Omental fat pad (tissue), 4 donors: ENCODE measurements around the gene SMIM7. TPM values are rescaled to one million over a fixed set of nuclear protein-coding genes. Genes with fewer than 3 reads are reported as not detected.

Experiments used
- ATAC-seq: fragments of 150-250 bp; one replicate; pipeline ENCODE4 v1.9.1; 2016; ENCODE audit warnings: mild to moderate bottlenecking, moderate library complexity; ENCODE audit not compliant: low FRiP score
- DNase-seq: peaks from one replicate; pipeline ENCODE4 v3.0.0-alpha.2; 2019; ENCODE audit warnings: low spot score
- total RNA-seq, 4 donors: library from RNA; depleted of rRNA; stranded (reverse); fragments of >200 nt; gene quantifications; one replicate each; pipeline ENCODE4 v1.1.0, GENCODE V29; 2016
- TF ChIP-seq, protein P1 (sequence below), 3 donors: fragments of 450-650 bp; IDR thresholded peaks; one replicate each; pipeline ENCODE4 v1.5.1; 2016 to 2017; ENCODE audit warnings: antibody characterized with exemption in 3 of 3, mild to moderate bottlenecking in 3 of 3, moderate library complexity in 2 of 3

SMIM7 gene
- total RNA-seq, 4 donors from 2014 or later = 86.8 to 128 (median 123) TPM

GRCh38 chr19:16628183-16628983 is 31.6 kb downstream of the SMIM7 start, which contains the start of gene MED26:
Gene MED26 (minus strand): TSS chr19:16628204. CDS start chr19:16627943, 261 bp downstream.
- DNase-seq (peak; percentile 83), ATAC-seq (peak; percentile 97)
- TF ChIP-seq, protein P1, sequence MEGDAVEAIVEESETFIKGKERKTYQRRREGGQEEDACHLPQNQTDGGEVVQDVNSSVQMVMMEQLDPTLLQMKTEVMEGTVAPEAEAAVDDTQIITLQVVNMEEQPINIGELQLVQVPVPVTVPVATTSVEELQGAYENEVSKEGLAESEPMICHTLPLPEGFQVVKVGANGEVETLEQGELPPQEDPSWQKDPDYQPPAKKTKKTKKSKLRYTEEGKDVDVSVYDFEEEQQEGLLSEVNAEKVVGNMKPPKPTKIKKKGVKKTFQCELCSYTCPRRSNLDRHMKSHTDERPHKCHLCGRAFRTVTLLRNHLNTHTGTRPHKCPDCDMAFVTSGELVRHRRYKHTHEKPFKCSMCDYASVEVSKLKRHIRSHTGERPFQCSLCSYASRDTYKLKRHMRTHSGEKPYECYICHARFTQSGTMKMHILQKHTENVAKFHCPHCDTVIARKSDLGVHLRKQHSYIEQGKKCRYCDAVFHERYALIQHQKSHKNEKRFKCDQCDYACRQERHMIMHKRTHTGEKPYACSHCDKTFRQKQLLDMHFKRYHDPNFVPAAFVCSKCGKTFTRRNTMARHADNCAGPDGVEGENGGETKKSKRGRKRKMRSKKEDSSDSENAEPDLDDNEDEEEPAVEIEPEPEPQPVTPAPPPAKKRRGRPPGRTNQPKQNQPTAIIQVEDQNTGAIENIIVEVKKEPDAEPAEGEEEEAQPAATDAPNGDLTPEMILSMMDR (IDR thresholded peaks at IDR 0.05) = no peak

GRCh38 chr19:16627928-16628182 is 32.1 kb downstream of the SMIM7 start:
- ATAC-seq (peak; percentile 7), DNase-seq (no peak)
- TF ChIP-seq, protein P1 (IDR thresholded peaks at IDR 0.05) = no peak

DNA sequence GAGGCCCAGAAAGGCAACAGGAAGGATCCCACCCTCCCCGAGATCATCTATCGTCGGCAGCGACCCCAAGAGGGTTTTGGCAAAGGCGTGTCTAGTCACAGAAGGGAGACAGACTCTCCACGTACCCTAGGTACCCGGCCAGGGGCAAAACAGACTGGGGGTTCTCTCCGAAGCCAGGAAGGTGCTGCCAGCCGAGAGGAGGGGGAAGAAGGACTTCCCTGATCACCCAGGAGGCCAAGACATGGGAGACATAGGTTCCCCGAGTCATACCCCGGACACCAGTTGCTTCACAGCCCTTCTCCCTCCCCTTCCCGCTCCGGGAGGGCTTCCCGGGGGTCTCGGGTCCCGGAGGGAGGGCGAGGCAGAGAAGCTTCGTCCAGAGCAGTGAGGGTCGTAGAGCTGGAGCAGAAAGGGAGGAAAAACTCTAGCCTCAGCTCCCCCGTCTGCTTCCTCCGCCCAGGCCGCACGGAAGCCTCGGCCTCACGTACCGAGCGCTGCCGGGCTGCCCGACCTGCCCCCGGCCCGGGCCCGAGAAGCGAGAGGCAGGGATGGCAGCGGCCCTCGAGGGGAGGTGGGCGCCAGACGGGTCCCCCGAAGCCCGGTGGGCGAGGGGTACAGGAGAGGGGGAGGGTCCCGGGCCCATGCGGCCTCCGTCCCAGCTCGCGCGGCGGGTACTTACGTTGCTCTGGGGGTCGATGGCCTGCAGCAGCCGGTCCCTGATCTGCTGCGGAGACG is 32.6 kb downstream of the SMIM7 start:
- TF ChIP-seq, protein P1 (IDR thresholded peaks at IDR 0.05) = no peak
- DNase-seq (no peak), ATAC-seq (no peak)

GRCh38 chr19:16626796-16627192 is 33.1 kb downstream of the SMIM7 start:
- TF ChIP-seq, protein P1 (IDR thresholded peaks at IDR 0.05) = no peak
- DNase-seq (no peak), ATAC-seq (no peak)

DNA sequence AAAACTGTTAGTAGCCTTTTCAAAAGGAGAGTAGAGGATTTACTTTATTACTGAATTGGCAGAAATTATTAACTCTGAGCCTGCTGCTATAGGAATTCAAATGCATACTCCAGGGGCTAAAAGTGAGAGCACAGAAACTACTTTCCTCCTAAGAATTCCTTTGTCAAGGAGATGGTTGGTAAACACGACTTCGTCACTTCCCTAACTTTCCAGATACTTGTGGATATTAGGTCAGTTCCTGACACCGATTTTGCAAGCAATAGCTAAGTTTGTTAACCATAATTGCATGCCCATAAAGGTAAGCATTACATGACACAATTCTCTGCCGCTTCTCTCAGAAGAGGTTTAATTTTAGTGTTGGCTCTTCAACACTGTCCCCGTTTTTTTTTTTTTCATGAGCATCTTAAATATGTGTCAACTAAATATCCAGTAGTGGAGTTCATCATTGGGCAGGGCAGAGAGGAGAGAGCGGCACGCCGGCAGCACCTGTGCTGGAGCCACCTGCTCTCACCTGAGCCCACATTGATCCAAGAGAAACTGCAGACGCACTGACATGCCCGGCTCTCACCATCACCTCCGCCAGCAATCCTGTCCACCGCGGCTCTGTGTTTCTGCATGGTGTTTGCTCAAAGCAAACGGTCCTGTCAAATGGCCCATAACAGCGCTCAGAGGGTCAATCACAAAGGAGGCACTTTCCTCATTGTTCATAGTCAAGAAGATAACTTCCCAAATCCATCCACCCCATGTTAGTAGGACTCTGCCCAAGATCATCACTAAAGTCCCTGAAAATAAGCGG is 34.6 kb downstream of the SMIM7 start:
- DNase-seq = no peak
- ATAC-seq = no peak
- TF ChIP-seq, protein P1 (IDR thresholded peaks at IDR 0.05) = no peak

- DNase-seq (no peak), ATAC-seq (no peak)
- TF ChIP-seq, protein P1 (IDR thresholded peaks at IDR 0.05) = no peak
These were observed 35.7 kb downstream of the SMIM7 start for GRCh38 chr19:16624236-16624635.
